IMR-90 (cell line): ENCODE results near the gene SYNPO2L. TPM values are rescaled to one million over a fixed set of nuclear protein-coding genes. Genes with fewer than 3 reads are reported as not detected.

Experiments used
- ATAC-seq: fragments of 200-7000 bp; cut with Tn5 transposase; 2 replicates; pipeline ENCODE4 v1.9.1; 2020; ENCODE audit warnings: low read depth, mild to moderate bottlenecking, moderate library complexity
- BruUV-seq: library from RNA; stranded (reverse); fragments of 400-500 nt; replicated peaks from 2 replicates; lab custom pipeline; 2021; lab: Mats Ljungman, UMichigan
- CTCF ChIA-PET: fragments of 300-600 bp; formaldehyde crosslinking; extraction: SDS; loops from one replicate; lab custom pipeline; 2021; ENCODE audit warnings: antibody characterized with exemption; lab: Yijun Ruan, JAX
- POLR2A ChIA-PET: fragments of 300-600 bp; sonication (Branson Sonifier 250); formaldehyde crosslinking; loops from one replicate; lab custom pipeline; 2022; ENCODE audit warnings: antibody characterized with exemption; ENCODE audit not compliant: unreplicated experiment; lab: Charles Lee
- DNase-seq: peaks from one replicate; pipeline ENCODE4 v3.0.0; 2013
- H2AFZ ChIP-seq: replicated peaks from 2 replicates; pipeline ENCODE3; 2013; ENCODE audit warnings: low read length, mild to moderate bottlenecking; ENCODE audit not compliant: poor library complexity
- H2AK5ac ChIP-seq: 2 replicates; pipeline ENCODE4 v1.6.1; 2013; ENCODE audit warnings: low read depth, low read length, inconsistent platforms
- H2AK9ac ChIP-seq: replicated peaks from 2 replicates; pipeline ENCODE3; 2013; ENCODE audit warnings: mild to moderate bottlenecking, low read depth, low read length, moderate library complexity; ENCODE audit not compliant: poor library complexity
- H2BK120ac ChIP-seq: 2 replicates; pipeline ENCODE4 v1.6.1; 2013; ENCODE audit warnings: low read depth, low read length, inconsistent platforms
- H2BK15ac ChIP-seq: 3 replicates; pipeline ENCODE4 v1.6.1; 2013; ENCODE audit warnings: low read depth, low read length, inconsistent platforms
- H2BK20ac ChIP-seq: 2 replicates; pipeline ENCODE4 v1.6.1; 2013; ENCODE audit warnings: low read depth, mild to moderate bottlenecking, inconsistent platforms, low read length, moderate library complexity
- H2BK5ac ChIP-seq: 2 replicates; pipeline ENCODE4 v1.6.1; 2013; ENCODE audit warnings: mild to moderate bottlenecking, low read depth, low read length, inconsistent platforms; ENCODE audit not compliant: poor library complexity, severe bottlenecking
- H3K14ac ChIP-seq: replicated peaks from 2 replicates; pipeline ENCODE4 v1.6.1; 2013; ENCODE audit warnings: low read depth, low read length, inconsistent platforms
- H3K18ac ChIP-seq: 2 replicates; pipeline ENCODE4 v1.6.1; 2013; ENCODE audit warnings: low read depth, low read length, control low read depth
- H3K23ac ChIP-seq: 2 replicates; pipeline ENCODE4 v1.6.1; 2013; ENCODE audit warnings: low read depth, low read length, inconsistent platforms
- H3K27ac ChIP-seq: 2 replicates; pipeline ENCODE4 v1.5.1; 2013; ENCODE audit warnings: mild to moderate bottlenecking, control low read depth, low read length; ENCODE audit not compliant: insufficient read depth
- H3K27me3 ChIP-seq: 2 replicates; pipeline ENCODE4 v1.6.1; 2013; ENCODE audit warnings: low read length; ENCODE audit not compliant: control insufficient read depth, insufficient read depth
- H3K36me3 ChIP-seq: 2 replicates; pipeline ENCODE4 v1.6.1; 2013; ENCODE audit warnings: low read length, mixed read lengths; ENCODE audit not compliant: control insufficient read depth, insufficient read depth
- H3K4ac ChIP-seq: 2 replicates; pipeline ENCODE4 v1.6.1; 2013; ENCODE audit warnings: low read depth, low read length, inconsistent platforms
- H3K4me1 ChIP-seq: 2 replicates; pipeline ENCODE4 v1.6.1; 2013; ENCODE audit warnings: low read length, mixed read lengths; ENCODE audit not compliant: control insufficient read depth, insufficient read depth
- H3K4me2 ChIP-seq: 2 replicates; pipeline ENCODE4 v1.6.1; 2013; ENCODE audit warnings: low read depth, mild to moderate bottlenecking, control low read depth, low read length, moderate library complexity
- H3K4me3 ChIP-seq: 2 replicates; pipeline ENCODE4 v1.5.1; 2013; ENCODE audit warnings: low read depth, mild to moderate bottlenecking, control low read depth, low read length, moderate library complexity; ENCODE audit not compliant: insufficient read depth
- H3K56ac ChIP-seq: 2 replicates; pipeline ENCODE4 v1.6.1; 2013; ENCODE audit warnings: low read length, inconsistent platforms; ENCODE audit not compliant: insufficient read depth; ENCODE audit errors: extremely low read depth
- H3K79me1 ChIP-seq, 2 experiments: 2 replicates each; pipeline ENCODE4 v1.6.1; 2013; ENCODE audit warnings: low read length in 2 of 2, inconsistent platforms in 1 of 2, low read depth in 1 of 2
- H3K9ac ChIP-seq: 2 replicates; pipeline ENCODE4 v1.6.1; 2013; ENCODE audit warnings: low read depth, low read length, control low read depth
- H3K9me1 ChIP-seq: 2 replicates; pipeline ENCODE4 v1.6.1; 2013; ENCODE audit warnings: low read length, inconsistent platforms; ENCODE audit not compliant: insufficient read depth
- H3K9me3 ChIP-seq: 2 replicates; pipeline ENCODE4 v1.6.1; 2013; ENCODE audit warnings: low read length; ENCODE audit not compliant: control insufficient read depth, insufficient read depth
- H4K20me1 ChIP-seq: 2 replicates; pipeline ENCODE4 v1.6.1; 2013; ENCODE audit warnings: low read length, inconsistent platforms; ENCODE audit not compliant: insufficient read depth
- H4K5ac ChIP-seq: 2 replicates; pipeline ENCODE4 v1.6.1; 2013; ENCODE audit warnings: mild to moderate bottlenecking, low read depth, low read length, control low read depth
- H4K8ac ChIP-seq, 2 experiments: 2 replicates each; pipeline ENCODE4 v1.6.1; 2013; ENCODE audit warnings: low read depth in 2 of 2, low read length in 2 of 2, control low read depth in 1 of 2, inconsistent platforms in 1 of 2
- H4K91ac ChIP-seq: 2 replicates; pipeline ENCODE4 v1.6.1; 2013; ENCODE audit warnings: low read depth, low read length, inconsistent platforms; ENCODE audit not compliant: insufficient read depth
- BHLHE40 ChIP-seq: fragments of 150-350 bp; IDR thresholded peaks from 2 replicates; pipeline ENCODE4 v1.6.1; 2016; ENCODE audit warnings: mild to moderate bottlenecking, low read depth, low read length
- FOS ChIP-seq: fragments of 150-350 bp; IDR thresholded peaks from 2 replicates; pipeline ENCODE4 v1.6.1; 2016; ENCODE audit warnings: low read depth, low read length
- MAZ ChIP-seq: IDR thresholded peaks from 2 replicates; pipeline ENCODE4 v1.6.1; 2012; ENCODE audit warnings: low read depth, mild to moderate bottlenecking, low read length, improper control_type of control experiment, moderate library complexity, borderline replicate concordance
- RAD21 ChIP-seq: IDR thresholded peaks from 2 replicates; pipeline ENCODE4 v1.6.1; 2012; ENCODE audit warnings: low read length, improper control_type of control experiment
- WGBS, 2 experiments: methylation state at CpG; one replicate each; pipeline versions ENCODE4 v1.1.5 to v1.1.7; 2013; ENCODE audit warnings: missing lambda C conversion rate in 2 of 2; ENCODE audit not compliant: insufficient read length in 1 of 2; ENCODE audit errors: extremely low coverage in 2 of 2; 5-methylcytosine and 5-hydroxymethylcytosine counted together
- dilution Hi-C: fragments of 300-500 bp; cut with HindIII; formaldehyde crosslinking; loops from one replicate; pipeline ENCODE4 v1.14.3; 2018; ENCODE audit warnings: low sequenced_read_pairs; ENCODE audit not compliant: unreplicated experiment
- in situ Hi-C: fragments of 300-500 bp; cut with MboI; formaldehyde crosslinking; loops from 3 replicates; pipeline ENCODE4 v1.14.3; 2019; ENCODE audit warnings: low sequenced_read_pairs, inconsistent platforms, mixed read lengths
- intact Hi-C: fragments of 100-400 bp; cut with micrococcal nuclease; formaldehyde crosslinking; loops from 2 replicates; pipeline ENCODE4 v1.10.0; 2022
- polyA plus RNA-seq, 3 experiments: library from polyadenylated mRNA; depleted of rRNA; stranded (reverse); fragments of >200 nt; gene quantifications; 2 replicates each; pipeline ENCODE4 v1.2.3, GENCODE V29; 2012; ENCODE audit warnings: low replicate concordance in 1 of 3
- total RNA-seq: library from RNA; depleted of rRNA; stranded (reverse); fragments of >200 nt; gene quantifications from 2 replicates; pipeline ENCODE4 v1.2.3, GENCODE V29; 2012
- TF ChIP-seq, protein P1 (sequence below): fragments of 150-350 bp; IDR thresholded peaks from 2 replicates; pipeline ENCODE4 v1.6.1; 2016; ENCODE audit warnings: low read depth, mild to moderate bottlenecking, low read length, moderate library complexity, borderline replicate concordance
- TF ChIP-seq, protein P2 (sequence below): fragments of 150-350 bp; IDR thresholded peaks from 2 replicates; pipeline ENCODE4 v1.6.1; 2017; ENCODE audit warnings: mild to moderate bottlenecking, antibody characterized with exemption, low read length, low read depth

The SYNPO2L gene
- total and polyA plus RNA-seq, 2 of the 4 experiments (the other 2 are of a cell fraction), result 0.18 to 0.62 TPM

DNA sequence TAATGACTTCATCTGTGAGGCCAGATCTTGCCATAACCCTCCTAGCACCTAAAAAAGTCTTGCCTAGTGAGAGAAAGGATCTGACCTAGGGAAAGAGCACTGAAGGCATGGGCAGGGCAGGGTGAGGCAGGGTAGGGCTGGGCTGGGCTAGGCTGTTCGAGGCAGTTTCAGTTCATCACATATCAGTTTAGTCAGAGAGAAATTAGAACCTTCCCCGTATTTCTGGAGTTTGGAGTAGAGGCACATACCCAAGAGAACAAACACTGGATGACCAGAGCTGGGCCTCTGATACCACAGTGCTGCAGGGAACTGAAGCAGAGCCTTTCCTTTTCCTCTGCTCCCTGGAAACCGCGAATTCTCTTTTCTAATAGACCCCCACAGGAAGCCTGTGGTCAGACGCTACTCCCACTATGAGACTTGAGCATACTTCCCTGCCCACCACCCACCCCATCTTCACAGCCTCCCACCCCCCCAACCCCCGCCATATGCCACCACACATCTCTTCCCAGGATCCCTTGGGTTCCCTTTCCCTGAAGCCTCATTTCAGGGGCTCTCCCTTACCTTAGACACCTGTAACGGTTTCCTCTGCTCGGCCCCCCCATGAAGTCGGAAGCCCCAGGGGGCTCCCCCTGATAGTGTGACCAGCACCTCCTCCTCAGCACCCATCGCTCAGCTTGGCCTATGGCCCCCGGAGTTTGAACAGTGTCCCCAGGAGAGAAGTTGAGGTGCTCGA is 406 bp downstream of the SYNPO2L start:
- H2BK15ac ChIP-seq, result no peak overlapping the region; the same call in 2 of the 3 replicates
- H3K27ac ChIP-seq, result no peak overlapping the region
- no peak overlapping the region for H3K23ac ChIP-seq
- H2AK5ac ChIP-seq, result peak overlapping the region; percentile 78; the same call in 1 of the 2 replicates
- H3K14ac ChIP-seq, result no peak overlapping the region
- no peaks in the 10 kb centered on the region; a peak in 1 of 4 replicates for H3K79me1 ChIP-seq
- H3K27me3 ChIP-seq, result no peaks in the 10 kb centered on the region
- intact Hi-C loops, result no loop called here
- H3K18ac ChIP-seq, result no peak overlapping the region
- in situ Hi-C loops, result no loop called here
- H4K91ac ChIP-seq, result no peak overlapping the region
- H3K9me3 ChIP-seq, result no peaks in the 10 kb centered on the region
- H3K4ac ChIP-seq, result no peak overlapping the region
- H4K5ac ChIP-seq, result no peak overlapping the region
- WGBS, 2 experiments, result no CpG with 5 or more reads among the region's 12 CpGs
- no TSS peak for BruUV-seq
- H3K9me1 ChIP-seq, result peaks cover 10% of the 10 kb centered on the region
- TF ChIP-seq, protein P1, sequence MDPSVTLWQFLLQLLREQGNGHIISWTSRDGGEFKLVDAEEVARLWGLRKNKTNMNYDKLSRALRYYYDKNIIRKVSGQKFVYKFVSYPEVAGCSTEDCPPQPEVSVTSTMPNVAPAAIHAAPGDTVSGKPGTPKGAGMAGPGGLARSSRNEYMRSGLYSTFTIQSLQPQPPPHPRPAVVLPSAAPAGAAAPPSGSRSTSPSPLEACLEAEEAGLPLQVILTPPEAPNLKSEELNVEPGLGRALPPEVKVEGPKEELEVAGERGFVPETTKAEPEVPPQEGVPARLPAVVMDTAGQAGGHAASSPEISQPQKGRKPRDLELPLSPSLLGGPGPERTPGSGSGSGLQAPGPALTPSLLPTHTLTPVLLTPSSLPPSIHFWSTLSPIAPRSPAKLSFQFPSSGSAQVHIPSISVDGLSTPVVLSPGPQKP, result no peak
- TF ChIP-seq RAD21 (no peak), MAZ (no peak), BHLHE40 (no peak), FOS (no peak)
- TF ChIP-seq, protein P2, sequence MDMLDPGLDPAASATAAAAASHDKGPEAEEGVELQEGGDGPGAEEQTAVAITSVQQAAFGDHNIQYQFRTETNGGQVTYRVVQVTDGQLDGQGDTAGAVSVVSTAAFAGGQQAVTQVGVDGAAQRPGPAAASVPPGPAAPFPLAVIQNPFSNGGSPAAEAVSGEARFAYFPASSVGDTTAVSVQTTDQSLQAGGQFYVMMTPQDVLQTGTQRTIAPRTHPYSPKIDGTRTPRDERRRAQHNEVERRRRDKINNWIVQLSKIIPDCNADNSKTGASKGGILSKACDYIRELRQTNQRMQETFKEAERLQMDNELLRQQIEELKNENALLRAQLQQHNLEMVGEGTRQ, result no peak
- no peak overlapping the region for H3K9ac ChIP-seq
- ChIA-PET POLR2A (interaction anchor here (0.6 kb wide), 1 partner anchor 86 kb away, joined by 3 read pairs; no protein-coding TSS in a partner anchor), CTCF (no interaction called here)
- no peak overlapping the region for H2AK9ac ChIP-seq
- DNase-seq (no peak), ATAC-seq (no peak)
- H2AFZ ChIP-seq, result no peak overlapping the region
- no peaks in the 10 kb centered on the region for H4K20me1 ChIP-seq
- H2BK120ac ChIP-seq, result no peak overlapping the region
- H4K8ac ChIP-seq, result no peak overlapping the region
- dilution Hi-C loops, result no loop called here
- H3K4me2 ChIP-seq, result no peak overlapping the region
- H3K4me1 ChIP-seq, result peaks cover 8% of the 10 kb centered on the region
- no peak overlapping the region for H3K56ac ChIP-seq
- no peak overlapping the region for H2BK5ac ChIP-seq
- no peak overlapping the region for H2BK20ac ChIP-seq
- H3K4me3 ChIP-seq, result no peak overlapping the region
- no peaks in the 10 kb centered on the region for H3K36me3 ChIP-seq
